Uterus (tissue), 2 donors: ENCODE results near the gene LY6G6F.

Source experiments
- CTCF ChIP-seq, 4 experiments: fragments of 200-600 bp in 2 of 4; fragments of 450-650 bp in 2 of 4; sonication (generic) in 2 of 4; IDR thresholded peaks; one replicate each; pipeline ENCODE4 v1.5.1; 2016 to 2019; ENCODE audit warnings: antibody characterized with exemption in 4 of 4, mild to moderate bottlenecking in 2 of 4, moderate library complexity in 1 of 4
- POLR2A ChIP-seq, 2 donors: fragments of 450-650 bp; IDR thresholded peaks; one replicate each; pipeline ENCODE4 v1.6.1; 2016; ENCODE audit warnings: antibody characterized with exemption in 2 of 2, mild to moderate bottlenecking in 1 of 2, moderate library complexity in 1 of 2

GRCh38 chr6:31663961-31664789 is 42.5 kb upstream of the LY6G6F start:
- no peak for TF ChIP-seq CTCF (IDR thresholded peaks at IDR 0.05)
- no peak for TF ChIP-seq POLR2A (IDR thresholded peaks at IDR 0.05)
